HG02623 (cell line): ENCODE results near the gene KDM5A.
"Not testable (repeated sequence)": the region's sequence is repeated elsewhere in the genome, so short reads cannot be mapped to it uniquely, and the experiment has no call there.

Experiments used
- ATAC-seq: cut with Tn5 transposase; IDR thresholded peaks from one replicate; pipeline ENCODE4 v1.9.1; 2021; ENCODE audit warnings: moderate library complexity; ENCODE audit not compliant: unreplicated experiment

Gene KDM5A

DNA sequence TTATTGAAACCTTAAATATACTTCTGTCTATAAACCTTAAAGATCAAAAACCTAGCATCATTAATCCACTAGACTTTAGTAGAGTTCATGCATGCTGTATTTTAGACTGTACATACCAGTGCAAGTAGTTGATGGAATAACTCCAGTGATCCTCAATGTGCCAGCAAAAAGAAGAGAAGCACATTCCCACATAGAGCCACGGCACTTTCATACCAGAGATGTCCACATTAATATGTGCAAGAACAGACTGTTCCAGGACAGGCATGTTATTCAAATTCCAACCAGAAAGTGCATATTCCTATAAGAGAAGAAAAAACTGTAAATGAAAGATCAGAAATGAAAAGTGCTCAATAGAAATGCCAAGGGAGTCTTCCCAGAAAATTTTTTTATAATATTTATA is 55.0 kb downstream of the KDM5A start:
- no peak for ATAC-seq

DNA sequence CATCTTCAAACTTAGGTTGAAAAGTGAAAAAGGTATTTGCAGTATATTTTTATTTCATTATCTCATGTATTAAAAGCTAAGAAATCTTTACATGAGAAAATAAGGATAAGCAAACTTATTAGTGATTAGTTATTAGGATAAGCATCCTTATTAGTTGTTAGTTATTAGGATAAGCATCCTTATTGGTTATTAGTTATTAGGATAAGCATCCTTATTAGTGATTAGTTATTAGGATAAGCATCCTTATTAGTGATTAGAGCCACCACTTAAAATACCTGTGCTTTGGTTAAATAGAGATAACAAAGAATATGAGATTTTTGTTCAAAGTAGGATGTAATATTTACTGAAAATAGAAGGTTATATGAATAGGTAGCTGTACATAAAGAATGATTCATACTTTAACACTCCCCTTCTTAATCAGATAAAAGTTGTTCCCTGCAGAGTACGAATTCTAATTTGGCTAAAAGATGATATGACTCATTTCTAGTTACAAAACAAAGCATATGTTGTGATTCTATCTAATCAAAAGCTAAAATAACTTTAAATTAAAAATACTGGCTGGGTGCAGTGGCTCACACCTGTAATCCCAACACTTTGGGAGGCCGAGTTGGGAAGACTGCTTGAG is 56.4 kb downstream of the KDM5A start:
- no peak for ATAC-seq

DNA sequence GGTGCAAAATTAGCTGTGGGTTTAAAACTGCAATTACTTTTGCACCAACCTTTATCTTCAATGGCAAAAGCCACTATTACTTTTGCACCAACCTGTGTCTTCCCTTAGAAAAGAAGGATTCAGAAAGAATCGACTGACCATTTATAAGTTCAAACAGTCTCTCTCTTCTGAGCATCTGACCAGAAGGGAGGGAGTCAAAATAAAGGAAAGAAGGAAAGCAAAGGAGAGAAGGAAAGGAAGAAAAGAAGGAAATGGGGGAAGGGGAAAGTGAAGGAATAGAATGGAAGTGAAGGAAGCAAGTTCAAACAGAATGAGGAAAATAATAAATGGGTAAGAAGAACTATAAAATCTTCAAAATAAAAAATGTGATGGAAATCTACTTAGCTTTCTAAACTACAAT is 57.8 kb downstream of the KDM5A start:
- ATAC-seq, result no peak

DNA sequence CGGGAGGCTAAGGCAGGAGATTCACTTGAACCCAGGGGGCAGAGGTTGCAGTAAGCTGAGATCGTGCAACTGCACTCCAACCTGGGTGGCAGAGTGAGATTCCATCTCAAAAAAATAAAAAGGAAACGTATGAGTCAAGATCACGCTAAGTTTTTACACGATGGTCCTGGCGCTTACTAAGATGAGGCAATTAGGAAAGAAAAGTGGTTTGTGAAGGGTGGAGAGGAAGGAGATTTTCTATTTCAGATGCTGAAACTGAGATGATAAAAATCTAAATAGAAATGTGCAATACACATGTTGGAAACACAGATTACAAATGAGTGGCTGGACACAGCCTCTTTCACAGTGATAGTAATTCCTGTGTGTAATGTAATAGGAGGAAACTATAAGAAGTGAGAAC is 63.2 kb downstream of the KDM5A start:
- no peak for ATAC-seq

DNA sequence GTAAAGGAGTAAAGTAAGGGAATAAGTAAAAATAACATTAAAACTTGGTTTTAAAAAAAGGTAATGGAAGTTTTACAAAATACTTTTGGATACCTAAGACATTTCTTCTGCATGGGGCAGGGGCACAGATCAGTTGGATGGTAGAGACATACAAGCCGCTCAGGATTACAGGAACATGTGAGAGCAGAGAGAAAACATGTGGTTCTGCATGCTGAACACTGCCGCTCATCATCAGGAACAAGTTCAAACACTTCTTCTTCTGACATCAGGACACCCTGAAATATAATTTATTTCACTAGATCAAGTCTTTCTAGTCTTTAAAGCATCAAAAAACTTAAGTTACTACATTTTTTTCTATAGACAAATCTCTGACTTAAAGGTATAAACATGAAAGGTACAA is 65.6 kb downstream of the KDM5A start:
- no peak for ATAC-seq

DNA sequence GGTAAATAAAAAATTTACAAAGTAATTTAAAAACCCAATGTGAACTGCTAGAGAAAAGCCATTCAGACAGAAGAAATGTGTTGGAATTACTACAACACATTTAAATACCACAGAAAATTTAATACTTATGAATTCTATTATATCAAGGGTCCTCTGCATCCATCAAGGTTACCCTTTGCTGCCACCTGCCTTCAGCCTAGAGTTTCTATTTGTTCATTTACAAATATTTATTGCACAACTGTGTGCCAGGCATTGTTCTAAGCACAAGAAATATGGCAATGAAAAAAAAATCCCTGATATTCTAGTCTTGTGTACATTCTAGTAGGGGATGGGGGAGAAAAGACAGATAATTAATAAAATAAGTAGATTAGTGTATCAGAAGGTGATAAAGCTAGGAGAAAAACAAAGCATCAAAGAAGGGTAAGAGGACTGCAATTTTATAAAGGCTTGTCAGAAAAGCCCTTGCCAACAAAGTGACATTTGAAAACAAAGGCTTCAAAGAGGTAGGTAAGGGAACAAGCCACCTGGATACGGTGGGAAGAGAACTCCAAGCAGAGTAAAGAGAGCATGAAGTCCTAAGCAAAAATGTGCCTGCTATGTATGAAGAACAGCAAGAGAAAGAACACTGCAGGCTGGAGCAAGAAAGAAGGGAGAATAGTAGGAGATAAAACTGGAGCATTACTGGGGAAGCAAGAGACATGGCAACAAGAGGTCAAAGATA is 67.4 kb downstream of the KDM5A start:
- no peak for ATAC-seq

DNA sequence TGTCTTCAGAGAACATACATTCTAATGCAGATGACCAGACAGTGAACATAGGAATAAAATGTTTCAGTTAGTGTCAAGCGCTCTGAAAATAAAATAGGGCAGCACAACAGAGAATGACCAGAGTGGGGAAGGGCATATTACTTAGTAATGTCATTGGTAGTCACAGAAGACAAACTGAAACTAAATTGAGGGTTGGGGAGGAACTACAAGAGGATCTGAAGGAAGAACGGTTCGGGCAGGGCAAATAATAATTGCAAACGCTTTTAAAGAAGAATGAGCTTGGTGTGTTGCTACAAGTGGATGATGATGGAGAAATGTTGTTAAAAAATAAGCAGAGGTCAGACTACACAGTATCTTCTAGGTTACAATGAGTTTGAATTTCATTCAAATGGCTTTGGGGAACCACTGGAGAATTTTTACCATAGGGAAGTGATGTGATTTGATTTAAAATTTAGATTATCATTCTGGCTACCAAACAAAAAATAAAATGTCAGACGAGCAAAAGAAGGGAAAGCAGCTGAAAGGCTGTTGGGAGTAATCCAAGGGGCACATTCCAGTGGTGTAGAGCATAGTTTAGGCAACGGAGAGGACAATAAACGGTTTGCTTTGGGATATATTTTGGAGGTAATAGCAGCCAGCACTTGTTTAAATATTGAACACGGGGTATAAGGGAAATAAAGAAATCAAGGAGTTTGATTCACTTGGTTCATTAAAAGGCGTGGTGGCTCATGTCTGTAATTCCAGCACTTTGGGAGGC is 70.2 kb downstream of the KDM5A start:
- no peak for ATAC-seq

DNA sequence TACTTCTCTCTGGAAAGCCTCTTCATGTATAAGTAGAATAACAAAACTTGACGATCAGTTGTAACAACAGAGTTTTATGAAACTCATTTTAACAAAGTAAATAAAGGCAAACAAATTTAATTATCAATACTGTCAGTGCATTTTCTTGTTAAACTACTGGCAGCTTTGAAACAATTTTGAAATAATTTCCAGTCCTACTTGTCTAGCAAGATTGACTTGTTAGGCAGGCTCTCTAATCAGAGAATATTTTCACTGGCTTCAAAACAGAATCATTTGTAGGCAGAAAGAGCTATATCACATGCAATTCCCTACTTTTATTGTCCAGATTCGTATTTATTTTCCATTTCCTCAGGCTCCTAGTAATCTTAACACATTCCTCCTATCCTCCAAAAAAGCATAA is 80.6 kb downstream of the KDM5A start:
- no peak for ATAC-seq

DNA sequence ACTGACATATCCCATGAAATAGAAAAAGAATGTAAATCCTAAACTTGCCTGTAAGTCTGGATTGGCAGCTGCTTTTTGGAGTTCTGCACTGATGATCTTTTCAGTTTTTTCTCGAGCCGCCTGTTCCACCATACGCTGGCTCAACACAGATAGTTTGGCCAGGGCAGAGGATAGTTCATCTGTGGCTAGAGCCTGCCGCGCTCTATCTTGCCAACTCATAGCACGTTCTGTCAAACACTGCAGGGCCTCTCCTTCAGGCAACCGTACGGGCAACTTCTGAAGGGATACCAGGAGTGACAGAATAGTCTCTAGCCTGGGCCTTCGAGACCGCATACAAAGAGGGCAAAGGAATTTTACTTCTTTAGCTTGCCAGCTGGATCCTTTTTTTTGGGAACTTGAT is 81.7 kb downstream of the KDM5A start:
- ATAC-seq, result no peak

DNA sequence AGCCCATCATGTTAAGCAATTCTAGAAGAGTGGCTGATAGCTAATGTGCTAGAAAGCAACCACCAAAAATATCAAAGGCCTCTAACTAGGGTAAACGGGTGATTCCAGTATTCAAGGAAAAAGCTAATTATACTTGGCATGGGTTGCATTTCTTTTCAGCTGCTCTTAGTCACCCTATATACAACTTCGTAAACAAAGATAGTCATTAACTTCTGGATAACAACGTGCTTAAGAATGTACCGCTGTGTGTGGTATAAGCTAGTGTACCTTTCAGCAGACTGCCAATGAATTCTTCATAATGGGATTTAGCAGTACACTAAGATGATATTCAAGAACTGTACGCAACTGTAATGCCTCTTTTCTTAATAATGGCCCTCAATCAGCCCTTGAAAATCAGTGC is 84.3 kb downstream of the KDM5A start:
- no peak for ATAC-seq

DNA sequence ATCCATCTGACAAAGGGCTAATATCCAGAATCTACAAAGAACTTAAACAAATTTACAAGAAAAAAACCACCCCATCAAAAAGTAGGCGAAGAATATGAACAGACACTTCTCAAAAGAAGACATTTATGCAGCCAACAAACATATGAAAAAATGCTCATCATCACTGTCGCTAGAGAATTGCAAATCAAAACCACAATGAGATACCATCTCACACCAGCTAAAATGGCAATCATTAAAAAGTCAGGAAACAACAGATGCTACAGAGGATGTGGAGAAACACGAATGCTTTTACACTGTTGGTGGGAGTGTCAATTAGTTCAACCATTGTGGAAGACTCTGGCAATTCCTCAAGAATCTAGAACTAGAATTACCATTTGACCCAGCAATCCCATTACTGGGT is 86.4 kb downstream of the KDM5A start:
- not testable (repeated sequence) for ATAC-seq

DNA sequence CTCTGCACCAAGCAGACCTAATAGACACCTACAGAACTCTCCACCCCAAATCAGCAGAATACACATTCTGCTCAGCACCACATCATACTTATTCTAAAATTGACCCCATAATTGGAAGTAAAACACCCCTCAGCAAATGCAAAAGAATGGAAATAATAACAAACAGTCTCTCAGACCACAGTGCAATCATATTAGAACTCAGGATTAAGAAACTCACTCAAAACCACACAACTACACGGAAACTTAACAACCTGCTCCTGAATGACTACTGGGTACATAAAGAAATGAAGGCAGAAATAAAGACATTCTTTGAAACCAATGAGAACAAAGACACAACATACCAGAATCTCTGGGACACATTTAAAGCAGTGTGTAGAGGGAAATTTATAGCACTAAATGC is 89.0 kb downstream of the KDM5A start:
- ATAC-seq, result not testable (repeated sequence)

DNA sequence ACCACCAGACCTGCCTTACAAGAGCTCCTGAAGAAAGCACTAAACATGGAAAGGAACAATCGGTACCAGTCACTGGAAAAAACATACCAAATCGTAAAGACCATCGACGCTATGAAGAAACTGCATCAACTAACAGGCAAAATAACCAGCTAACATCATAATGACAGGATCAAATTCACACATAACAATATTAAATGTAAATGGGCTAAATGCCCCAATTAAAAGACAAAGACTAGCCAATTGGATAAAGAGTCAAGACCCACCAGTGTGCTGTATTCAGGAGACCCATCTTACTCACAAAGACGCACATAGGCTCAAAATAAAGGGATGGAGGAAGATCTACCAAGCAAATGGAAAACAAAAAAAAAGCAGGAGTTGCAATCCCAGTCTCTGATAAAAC is 89.6 kb downstream of the KDM5A start:
- ATAC-seq, result not testable (repeated sequence)

DNA sequence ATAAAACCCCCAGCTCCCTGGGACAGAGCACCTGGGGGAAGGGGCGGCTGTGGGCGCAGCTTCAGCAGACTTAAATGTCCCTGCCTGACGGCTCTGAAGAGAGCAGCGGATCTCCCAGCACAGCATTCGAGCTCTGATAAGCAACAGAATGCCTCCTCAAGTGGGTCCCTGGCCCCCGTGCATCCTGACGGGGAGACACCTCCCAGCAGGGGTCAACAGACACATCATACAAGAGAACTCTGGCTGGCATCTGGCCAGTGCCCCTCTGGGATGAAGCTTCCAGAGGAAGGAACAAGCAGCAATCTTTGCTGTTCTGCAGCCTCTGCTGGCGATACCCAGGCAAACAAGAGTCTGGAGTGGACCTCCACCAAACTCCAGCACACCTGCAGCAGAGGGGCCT is 91.1 kb downstream of the KDM5A start:
- not testable (repeated sequence) for ATAC-seq

DNA sequence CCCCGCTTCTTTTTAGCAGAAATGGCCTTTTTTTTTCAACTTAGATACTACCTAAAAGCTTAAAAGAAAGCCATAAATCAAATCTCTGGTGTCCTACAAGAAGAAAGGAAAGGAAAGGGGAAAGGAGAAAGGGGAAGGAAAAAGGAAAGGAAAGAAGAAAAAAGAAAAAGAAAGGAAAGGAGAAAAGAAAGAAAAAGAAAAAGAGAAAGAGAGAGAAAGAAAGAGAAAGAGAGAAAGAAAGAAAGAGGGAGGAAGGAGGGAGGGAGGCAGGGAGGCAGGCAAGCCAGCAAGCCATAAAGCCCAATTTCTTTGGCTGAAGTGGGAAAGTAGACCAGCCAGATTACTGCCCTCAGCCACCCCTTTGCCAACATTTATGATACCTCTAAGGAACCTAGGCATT is 94.0 kb downstream of the KDM5A start:
- no peak for ATAC-seq

DNA sequence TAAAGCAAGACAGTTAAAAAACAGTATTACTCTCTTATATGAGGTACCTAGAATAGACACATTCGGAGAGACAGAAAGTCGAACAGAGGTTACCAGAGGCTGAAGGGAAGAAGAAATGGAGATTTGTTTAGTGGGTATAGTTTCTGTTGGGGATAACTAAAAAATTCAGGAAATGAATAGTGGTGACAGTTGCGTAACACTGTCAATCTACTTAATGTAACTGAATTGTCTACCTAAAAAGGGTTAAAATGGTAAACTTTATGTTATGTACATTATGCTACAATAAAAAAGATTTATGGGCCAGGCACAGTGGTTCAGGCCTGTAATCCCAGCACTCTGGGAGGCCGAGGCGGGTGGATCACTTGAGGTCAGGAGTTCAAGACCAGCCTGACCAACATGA is 95.9 kb downstream of the KDM5A start:
- ATAC-seq, result no peak

DNA sequence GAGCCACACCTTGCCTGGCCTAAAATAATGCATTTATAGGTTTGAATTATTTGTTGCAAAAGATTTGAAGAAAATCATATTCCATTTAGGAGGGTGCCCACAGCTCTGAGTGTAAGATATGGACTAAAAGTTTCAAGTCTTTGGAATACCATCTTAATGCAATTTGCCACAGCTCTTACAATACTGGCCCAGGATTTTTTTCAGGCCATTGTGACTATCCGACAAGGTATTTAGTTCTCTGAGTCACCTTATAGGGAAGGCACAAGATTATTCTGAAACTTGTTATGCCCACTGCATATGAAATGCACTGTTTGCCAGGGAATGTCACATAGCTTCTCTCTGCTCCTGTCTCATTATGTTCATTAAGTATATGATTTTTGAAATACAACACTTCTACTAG is 96.9 kb downstream of the KDM5A start:
- ATAC-seq, result no peak

DNA sequence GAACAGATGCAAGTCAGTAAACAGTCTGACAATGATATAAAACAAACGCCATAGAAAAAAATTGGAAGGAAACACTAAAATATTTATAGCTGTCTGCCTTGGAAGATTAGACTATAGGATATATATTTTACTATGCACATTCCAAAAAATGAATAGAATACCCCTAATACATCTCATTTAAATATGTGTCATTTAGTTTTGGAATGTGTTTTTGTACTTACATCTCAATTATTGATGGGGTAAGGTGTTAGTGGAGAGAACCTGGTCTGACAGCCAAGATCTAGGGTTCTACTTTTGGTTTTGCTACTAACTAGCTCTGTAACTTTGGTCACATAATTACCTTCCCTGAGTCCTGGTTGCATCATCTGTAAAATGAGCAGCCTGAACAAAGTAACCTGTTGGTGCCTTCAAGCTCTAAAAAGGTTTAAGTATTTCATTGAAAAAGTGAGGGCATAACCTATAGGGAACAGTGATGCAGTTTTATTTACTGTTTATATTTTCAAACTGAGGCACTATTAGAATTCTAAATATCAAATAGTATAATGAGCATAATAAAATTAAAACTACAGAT is 97.9 kb downstream of the KDM5A start:
- no peak for ATAC-seq

DNA sequence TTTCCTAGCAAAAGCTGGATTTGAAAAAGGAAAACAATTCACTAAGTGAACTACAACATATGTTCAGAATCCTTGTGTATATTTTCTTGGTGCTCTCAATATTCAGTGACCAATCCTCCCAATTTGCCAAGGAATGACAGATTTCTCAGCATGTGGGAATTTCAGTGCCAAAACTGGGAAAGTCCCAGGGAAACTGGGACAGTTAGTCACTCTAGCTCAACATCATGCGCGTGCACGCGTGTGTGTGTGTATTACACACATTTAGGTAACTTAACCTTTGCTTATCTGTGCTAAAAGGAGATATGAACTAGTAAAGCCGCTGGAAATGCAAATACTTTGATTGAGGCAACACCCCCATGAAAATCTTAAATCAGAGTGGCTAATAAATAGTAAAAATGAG is 100.4 kb downstream of the KDM5A start:
- ATAC-seq, result no peak

DNA sequence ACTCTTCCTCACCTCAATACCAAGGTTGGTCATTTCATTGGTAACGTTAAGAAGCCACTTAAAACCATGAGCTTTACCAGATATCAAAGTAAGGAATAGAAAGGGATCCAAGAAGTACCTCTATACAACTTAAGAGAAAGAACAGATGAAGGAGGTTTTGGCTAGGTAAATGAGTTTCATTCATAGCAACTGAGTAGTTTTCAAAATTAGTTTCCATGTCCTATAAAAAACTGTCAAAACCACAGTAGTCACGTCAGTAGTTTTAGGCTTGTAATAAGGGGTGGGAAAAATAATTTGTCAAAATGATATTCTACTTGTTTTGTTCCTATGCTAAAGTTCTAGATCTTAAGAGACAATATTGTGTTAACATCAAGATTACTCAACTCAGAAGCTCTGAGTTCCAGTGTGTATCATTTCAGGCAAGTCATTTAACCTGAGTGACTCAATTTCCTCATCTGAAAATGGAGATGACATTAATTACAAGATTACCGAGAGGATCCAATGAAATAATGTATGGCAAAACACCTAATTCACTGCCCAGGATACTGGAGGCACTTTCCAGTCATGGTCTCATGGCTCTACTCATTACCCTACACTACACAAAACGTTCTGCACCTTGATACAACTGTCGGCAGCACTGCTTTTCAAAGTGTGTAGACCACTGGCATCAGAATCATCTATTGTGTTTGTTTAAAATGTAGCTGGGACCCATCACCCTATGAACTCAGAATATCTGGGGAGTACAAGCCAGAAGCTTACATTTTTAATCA is 102.4 kb downstream of the KDM5A start:
- ATAC-seq, result no peak

DNA sequence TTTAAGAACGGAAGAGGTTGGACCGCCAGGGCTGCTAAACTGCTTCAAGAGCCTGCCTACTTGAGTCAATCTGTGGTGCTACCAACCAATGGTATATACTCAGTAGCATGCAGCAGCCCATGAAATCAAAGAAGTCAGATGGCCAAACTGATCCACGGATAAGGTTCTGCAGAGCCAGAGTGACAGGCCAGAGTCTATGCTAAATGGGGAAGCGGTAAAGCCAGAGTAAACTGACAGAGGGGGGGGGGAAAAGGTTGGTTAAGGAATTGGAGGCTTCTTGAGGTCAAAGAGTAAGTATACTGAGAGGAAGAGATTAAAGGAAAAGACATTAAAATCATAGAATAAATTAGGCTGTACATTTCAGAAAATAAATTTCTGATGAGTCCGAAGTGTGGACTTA is 111.1 kb downstream of the KDM5A start:
- ATAC-seq, result no peak
